ENCODE measurements around the gene MRPL4. TPM values are rescaled to one million over a fixed set of nuclear protein-coding genes. Genes with fewer than 3 reads are reported as not detected.

The MRPL4 gene
- total and polyA plus RNA-seq, 2 experiments from 2014 or later = 92.0 to 171 TPM

DNA sequence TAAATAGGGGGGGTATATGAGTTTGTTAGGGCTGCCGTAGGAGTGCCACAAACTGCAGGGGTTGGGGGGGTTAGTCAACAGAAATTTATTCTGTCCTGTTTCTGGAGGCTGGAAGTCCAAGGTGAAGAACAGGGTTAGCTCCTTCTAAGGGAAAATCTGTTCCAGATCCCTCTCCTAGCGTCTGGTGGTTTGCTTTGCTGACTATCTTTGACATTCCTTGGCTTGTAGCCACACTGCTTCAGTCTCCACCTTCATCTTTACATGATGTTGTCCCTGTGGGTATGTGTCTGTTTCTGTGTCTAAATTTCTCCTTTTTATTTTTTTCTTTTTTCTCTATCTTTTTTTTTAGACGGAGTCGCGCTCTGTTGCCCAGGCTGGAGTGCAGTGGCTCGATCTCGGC lies 10.8 kb downstream of the MRPL4 start:
- no peaks in the 10 kb centered on the region for H3K4me1 ChIP-seq (ENCODE audit: insufficient read depth)
- H3K4me1 Mint-ChIP-seq = no peaks in the 10 kb centered on the region
- no peak for ATAC-seq
- H3K9me3 Mint-ChIP-seq = no peaks in the 10 kb centered on the region; the same call in 2 of the 3 replicates
- H4K20me1 ChIP-seq (replicated peaks; ENCODE audit: insufficient read depth) = no peaks in the 10 kb centered on the region
- peaks cover 8% of the 10 kb centered on the region for H3K27me3 Mint-ChIP-seq (ENCODE audit: insufficient read depth, low read depth, poor library complexity)
- DNase-seq (ENCODE audit: low spot score) = no peak
- H3F3A ChIP-seq (replicated peaks; ENCODE audit: low read depth) = peaks cover 3% of the 10 kb centered on the region
- TF ChIP-seq EZH2 (IDR thresholded peaks at IDR 0.05; ENCODE audit: low read depth, unreplicated experiment) (no peak), NANOG (IDR thresholded peaks at IDR 0.05; ENCODE audit: borderline replicate concordance) (no peak), ZNF331 (CRISPR knock-in tag; IDR thresholded peaks at IDR 0.05; ENCODE audit: low read depth) (no peak), EZH2phosphoT487 (IDR thresholded peaks at IDR 0.05; ENCODE audit: unreplicated experiment) (no peak), STAT1 (IDR thresholded peaks at IDR 0.05; ENCODE audit: unreplicated experiment) (no peak), ZNF114 (CRISPR knock-in tag; IDR thresholded peaks at IDR 0.05) (no peak), JUNB (IDR thresholded peaks at IDR 0.05; ENCODE audit: unreplicated experiment) (no peak), POLR2AphosphoS5 (IDR thresholded peaks at IDR 0.05; ENCODE audit: low read depth) (no peak)
- TF ChIP-seq, protein P1, sequence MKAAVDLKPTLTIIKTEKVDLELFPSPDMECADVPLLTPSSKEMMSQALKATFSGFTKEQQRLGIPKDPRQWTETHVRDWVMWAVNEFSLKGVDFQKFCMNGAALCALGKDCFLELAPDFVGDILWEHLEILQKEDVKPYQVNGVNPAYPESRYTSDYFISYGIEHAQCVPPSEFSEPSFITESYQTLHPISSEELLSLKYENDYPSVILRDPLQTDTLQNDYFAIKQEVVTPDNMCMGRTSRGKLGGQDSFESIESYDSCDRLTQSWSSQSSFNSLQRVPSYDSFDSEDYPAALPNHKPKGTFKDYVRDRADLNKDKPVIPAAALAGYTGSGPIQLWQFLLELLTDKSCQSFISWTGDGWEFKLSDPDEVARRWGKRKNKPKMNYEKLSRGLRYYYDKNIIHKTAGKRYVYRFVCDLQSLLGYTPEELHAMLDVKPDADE (IDR thresholded peaks at IDR 0.05) = no peak
- TF ChIP-seq, protein P2, sequence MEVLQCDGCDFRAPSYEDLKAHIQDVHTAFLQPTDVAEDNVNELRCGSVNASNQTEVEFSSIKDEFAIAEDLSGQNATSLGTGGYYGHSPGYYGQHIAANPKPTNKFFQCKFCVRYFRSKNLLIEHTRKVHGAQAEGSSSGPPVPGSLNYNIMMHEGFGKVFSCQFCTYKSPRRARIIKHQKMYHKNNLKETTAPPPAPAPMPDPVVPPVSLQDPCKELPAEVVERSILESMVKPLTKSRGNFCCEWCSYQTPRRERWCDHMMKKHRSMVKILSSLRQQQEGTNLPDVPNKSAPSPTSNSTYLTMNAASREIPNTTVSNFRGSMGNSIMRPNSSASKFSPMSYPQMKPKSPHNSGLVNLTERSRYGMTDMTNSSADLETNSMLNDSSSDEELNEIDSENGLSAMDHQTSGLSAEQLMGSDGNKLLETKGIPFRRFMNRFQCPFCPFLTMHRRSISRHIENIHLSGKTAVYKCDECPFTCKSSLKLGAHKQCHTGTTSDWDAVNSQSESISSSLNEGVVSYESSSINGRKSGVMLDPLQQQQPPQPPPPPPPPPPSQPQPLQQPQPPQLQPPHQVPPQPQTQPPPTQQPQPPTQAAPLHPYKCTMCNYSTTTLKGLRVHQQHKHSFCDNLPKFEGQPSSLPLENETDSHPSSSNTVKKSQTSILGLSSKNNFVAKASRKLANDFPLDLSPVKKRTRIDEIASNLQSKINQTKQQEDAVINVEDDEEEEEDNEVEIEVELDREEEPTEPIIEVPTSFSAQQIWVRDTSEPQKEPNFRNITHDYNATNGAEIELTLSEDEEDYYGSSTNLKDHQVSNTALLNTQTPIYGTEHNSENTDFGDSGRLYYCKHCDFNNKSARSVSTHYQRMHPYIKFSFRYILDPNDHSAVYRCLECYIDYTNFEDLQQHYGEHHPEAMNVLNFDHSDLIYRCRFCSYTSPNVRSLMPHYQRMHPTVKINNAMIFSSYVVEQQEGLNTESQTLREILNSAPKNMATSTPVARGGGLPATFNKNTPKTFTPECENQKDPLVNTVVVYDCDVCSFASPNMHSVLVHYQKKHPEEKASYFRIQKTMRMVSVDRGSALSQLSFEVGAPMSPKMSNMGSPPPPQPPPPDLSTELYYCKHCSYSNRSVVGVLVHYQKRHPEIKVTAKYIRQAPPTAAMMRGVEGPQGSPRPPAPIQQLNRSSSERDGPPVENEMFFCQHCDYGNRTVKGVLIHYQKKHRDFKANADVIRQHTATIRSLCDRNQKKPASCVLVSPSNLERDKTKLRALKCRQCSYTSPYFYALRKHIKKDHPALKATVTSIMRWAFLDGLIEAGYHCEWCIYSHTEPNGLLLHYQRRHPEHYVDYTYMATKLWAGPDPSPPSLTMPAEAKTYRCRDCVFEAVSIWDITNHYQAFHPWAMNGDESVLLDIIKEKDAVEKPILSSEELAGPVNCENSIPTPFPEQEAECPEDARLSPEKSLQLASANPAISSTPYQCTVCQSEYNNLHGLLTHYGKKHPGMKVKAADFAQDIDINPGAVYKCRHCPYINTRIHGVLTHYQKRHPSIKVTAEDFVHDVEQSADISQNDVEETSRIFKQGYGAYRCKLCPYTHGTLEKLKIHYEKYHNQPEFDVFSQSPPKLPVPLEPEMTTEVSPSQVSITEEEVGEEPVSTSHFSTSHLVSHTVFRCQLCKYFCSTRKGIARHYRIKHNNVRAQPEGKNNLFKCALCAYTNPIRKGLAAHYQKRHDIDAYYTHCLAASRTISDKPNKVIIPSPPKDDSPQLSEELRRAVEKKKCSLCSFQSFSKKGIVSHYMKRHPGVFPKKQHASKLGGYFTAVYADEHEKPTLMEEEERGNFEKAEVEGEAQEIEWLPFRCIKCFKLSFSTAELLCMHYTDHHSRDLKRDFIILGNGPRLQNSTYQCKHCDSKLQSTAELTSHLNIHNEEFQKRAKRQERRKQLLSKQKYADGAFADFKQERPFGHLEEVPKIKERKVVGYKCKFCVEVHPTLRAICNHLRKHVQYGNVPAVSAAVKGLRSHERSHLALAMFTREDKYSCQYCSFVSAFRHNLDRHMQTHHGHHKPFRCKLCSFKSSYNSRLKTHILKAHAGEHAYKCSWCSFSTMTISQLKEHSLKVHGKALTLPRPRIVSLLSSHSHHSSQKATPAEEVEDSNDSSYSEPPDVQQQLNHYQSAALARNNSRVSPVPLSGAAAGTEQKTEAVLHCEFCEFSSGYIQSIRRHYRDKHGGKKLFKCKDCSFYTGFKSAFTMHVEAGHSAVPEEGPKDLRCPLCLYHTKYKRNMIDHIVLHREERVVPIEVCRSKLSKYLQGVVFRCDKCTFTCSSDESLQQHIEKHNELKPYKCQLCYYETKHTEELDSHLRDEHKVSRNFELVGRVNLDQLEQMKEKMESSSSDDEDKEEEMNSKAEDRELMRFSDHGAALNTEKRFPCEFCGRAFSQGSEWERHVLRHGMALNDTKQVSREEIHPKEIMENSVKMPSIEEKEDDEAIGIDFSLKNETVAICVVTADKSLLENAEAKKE (CRISPR knock-in tag; IDR thresholded peaks at IDR 0.05) = no peak
- no peak overlapping the region for H3K27ac ChIP-seq (ENCODE audit: low read depth)
- no peak overlapping the region for H2AFZ ChIP-seq
- no peak overlapping the region for H3K4me2 ChIP-seq
- H3K9me2 ChIP-seq (ENCODE audit: insufficient read depth) = no peaks in the 10 kb centered on the region
- peaks cover 11% of the 10 kb centered on the region for H3K36me3 Mint-ChIP-seq (ENCODE audit: low read depth)
- no peaks in the 10 kb centered on the region for H3K36me3 ChIP-seq (ENCODE audit: insufficient read depth)
- no peaks in the 10 kb centered on the region for H3K79me2 ChIP-seq (replicated peaks; ENCODE audit: insufficient read depth)
- no peaks in the 10 kb centered on the region for H3K27me3 ChIP-seq (ENCODE audit: insufficient read depth)
- no peak overlapping the region for H3K27ac Mint-ChIP-seq
- no peak overlapping the region for H3K4me3 Mint-ChIP-seq
- no peak overlapping the region for H3K4me3 ChIP-seq
